Breast epithelium (tissue), 4 donors: ENCODE measurements around the gene DGKI. TPM values are rescaled to one million over a fixed set of nuclear protein-coding genes. Genes with fewer than 3 reads are reported as not detected.
A peak's percentile ranks its signal among the peaks of the same experiment; 100 is the strongest.

Experiments used
- DNase-seq, 2 donors: peaks; one replicate each; pipeline ENCODE4 v3.0.0-alpha.2; 2019; ENCODE audit warnings: low spot score in 2 of 2
- H3K27ac ChIP-seq, 2 donors: fragments of 200-600 bp; sonication (generic) in 1 of 2; one replicate each; pipeline ENCODE4 v1.5.1; 2016 to 2019; ENCODE audit warnings: mild to moderate bottlenecking in 1 of 2
- H3K27me3 ChIP-seq, 2 donors: fragments of 200-600 bp; sonication (generic) in 1 of 2; one replicate each; pipeline versions ENCODE4 v1.5.1 to v1.6.0; 2017 to 2019; ENCODE audit warnings: control low read depth in 1 of 2, mild to moderate bottlenecking in 1 of 2
- H3K36me3 ChIP-seq: fragments of 200-600 bp; one replicate; pipeline ENCODE4 v1.5.1; 2019
- H3K4me1 ChIP-seq, 2 donors: fragments of 200-600 bp; sonication (generic); one replicate each; pipeline ENCODE4 v1.5.1; 2016 to 2019; ENCODE audit warnings: control low read depth in 1 of 2
- H3K4me3 ChIP-seq, 3 donors: fragments of 200-600 bp; sonication (generic); 1 replicate in 2 of 3; 2 replicates in 1 of 3; pipeline ENCODE4 v1.5.1; 2016 to 2019; ENCODE audit warnings: mild to moderate bottlenecking in 3 of 3, moderate library complexity in 2 of 3
- H3K9me3 ChIP-seq, 2 donors: fragments of 200-600 bp; sonication (generic) in 1 of 2; one replicate each; pipeline ENCODE4 v1.5.1; 2016 to 2019; ENCODE audit warnings: control low read depth in 1 of 2
- CTCF ChIP-seq, 3 donors: fragments of 450-650 bp; IDR thresholded peaks; one replicate each; pipeline ENCODE4 v1.5.1; 2016 to 2017; ENCODE audit warnings: antibody characterized with exemption in 3 of 3, mild to moderate bottlenecking in 3 of 3, moderate library complexity in 3 of 3
- POLR2A ChIP-seq: fragments of 450-650 bp; IDR thresholded peaks from one replicate; pipeline ENCODE4 v1.6.1; 2016; ENCODE audit warnings: antibody characterized with exemption, mild to moderate bottlenecking, moderate library complexity
- POLR2AphosphoS5 ChIP-seq, 3 donors: sonication (generic); formaldehyde crosslinking; IDR thresholded peaks; one replicate each; pipeline ENCODE4 v1.6.1; 2017; ENCODE audit warnings: antibody characterized with exemption in 3 of 3
- intact Hi-C: fragments of 100-400 bp; cut with DNase I; formaldehyde crosslinking; loops from one replicate; pipeline ENCODE4 v1.15.1; 2023; ENCODE audit warnings: low total_unique reads
- total RNA-seq, 3 donors: library from RNA; depleted of rRNA; stranded (reverse); fragments of >200 nt; gene quantifications; one replicate each; pipeline ENCODE4 v1.1.0, GENCODE V29; 2016

Gene DGKI
- total RNA-seq, 3 donors from 2014 or later: 2.7 to 4.1 (median 2.9) TPM

- no peaks in the 10 kb centered on the region for H3K9me3 ChIP-seq
- DNase-seq: no peak
- intact Hi-C loops: no loop called here
- H3K27ac ChIP-seq: no peak overlapping the region
- no peak for TF ChIP-seq POLR2A
- TF ChIP-seq CTCF (IDR thresholded peaks at IDR 0.05): no peak
- TF ChIP-seq POLR2AphosphoS5 (IDR thresholded peaks at IDR 0.05): no peak
- no peaks in the 10 kb centered on the region for H3K27me3 ChIP-seq
- H3K36me3 ChIP-seq: no peaks in the 10 kb centered on the region
- no peaks in the 10 kb centered on the region for H3K4me1 ChIP-seq
- H3K4me3 ChIP-seq: no peak overlapping the region
These were observed 228.0 kb downstream of the DGKI start for GRCh38 chr7:137618748-137619147.

- Histone ChIP-seq H3K9me3 (no peaks in the 10 kb centered on the region), H3K4me1 (no peaks in the 10 kb centered on the region), H3K36me3 (no peaks in the 10 kb centered on the region), H3K27ac (no peak overlapping the region), H3K27me3 (peaks cover 0 to 5% of the 10 kb centered on the region in 2 donors), H3K4me3 (no peak overlapping the region)
- intact Hi-C loops: no loop called here
- DNase-seq: no peak
- TF ChIP-seq POLR2AphosphoS5 (IDR thresholded peaks at IDR 0.05) (no peak), CTCF (IDR thresholded peaks at IDR 0.05) (no peak), POLR2A (no peak)
These were observed 233.7 kb downstream of the DGKI start for GRCh38 chr7:137613006-137613525.

GRCh38 chr7:137611606-137612005 lies 235.2 kb downstream of the DGKI start:
- Histone ChIP-seq H3K27me3 (peaks cover 0 to 5% of the 10 kb centered on the region in 2 donors), H3K27ac (no peak overlapping the region), H3K9me3 (no peaks in the 10 kb centered on the region), H3K4me1 (no peaks in the 10 kb centered on the region), H3K36me3 (no peaks in the 10 kb centered on the region), H3K4me3 (no peak overlapping the region)
- no peak for TF ChIP-seq POLR2AphosphoS5 (IDR thresholded peaks at IDR 0.05)
- TF ChIP-seq POLR2A: no peak
- no peak for TF ChIP-seq CTCF (IDR thresholded peaks at IDR 0.05)
- no peak for DNase-seq
- intact Hi-C loops: no loop called here

GRCh38 chr7:137609500-137609899 lies 237.3 kb downstream of the DGKI start:
- Histone ChIP-seq H3K4me1 (no peaks in the 10 kb centered on the region), H3K27ac (no peak overlapping the region), H3K36me3 (no peaks in the 10 kb centered on the region), H3K27me3 (peaks cover 0 to 5% of the 10 kb centered on the region in 2 donors), H3K9me3 (no peaks in the 10 kb centered on the region), H3K4me3 (no peak overlapping the region)
- no peak for DNase-seq
- intact Hi-C loops: no loop called here
- TF ChIP-seq POLR2A (no peak), POLR2AphosphoS5 (IDR thresholded peaks at IDR 0.05) (no peak), CTCF (IDR thresholded peaks at IDR 0.05) (no peak)

GRCh38 chr7:137606061-137606674 lies 240.6 kb downstream of the DGKI start:
- Histone ChIP-seq H3K27ac (no peak overlapping the region), H3K4me3 (no peak overlapping the region), H3K27me3 (peaks cover 0 to 2% of the 10 kb centered on the region in 2 donors), H3K36me3 (no peaks in the 10 kb centered on the region), H3K9me3 (no peaks in the 10 kb centered on the region), H3K4me1 (no peaks in the 10 kb centered on the region)
- intact Hi-C loops: no loop called here
- DNase-seq: no peak
- TF ChIP-seq POLR2AphosphoS5 (IDR thresholded peaks at IDR 0.05) (no peak), CTCF (IDR thresholded peaks at IDR 0.05) (peak in 2 of 3 donors; percentile 28 to 31)
